Thyroid gland (tissue), 4 donors: ENCODE data around the gene KRTAP12-4. TPM values are rescaled to one million over a fixed set of nuclear protein-coding genes. Genes with fewer than 3 reads are reported as not detected.
"Not testable (repeated sequence)": the region's sequence is repeated elsewhere in the genome, so short reads cannot be mapped to it uniquely, and the experiment has no call there.

ENCODE experiments used
- DNase-seq, 2 donors: peaks; one replicate each; pipeline ENCODE4 v3.0.0-alpha.2; 2019
- H3K27ac ChIP-seq, 3 donors: fragments of 200-600 bp; sonication (generic); 1 replicate in 2 of 3; 2 replicates in 1 of 3; pipeline ENCODE4 v1.5.1; 2016 to 2019; ENCODE audit warnings: mild to moderate bottlenecking in 1 of 3, moderate library complexity in 1 of 3
- H3K27me3 ChIP-seq: fragments of 200-600 bp; sonication (generic); one replicate; pipeline ENCODE4 v1.5.1; 2019
- H3K36me3 ChIP-seq, 2 donors: fragments of 200-600 bp; sonication (generic); one replicate each; pipeline ENCODE4 v1.5.1; 2016 to 2019
- H3K4me1 ChIP-seq, 2 donors: fragments of 200-600 bp; sonication (generic); one replicate each; pipeline ENCODE4 v1.5.1; 2017 to 2019
- H3K4me3 ChIP-seq, 3 donors: fragments of 200-600 bp; sonication (generic); replicated peaks in 1 of 3; 1 replicate in 2 of 3; 2 replicates in 1 of 3; pipeline ENCODE4 v1.5.1; 2016; ENCODE audit warnings: mild to moderate bottlenecking in 1 of 3
- H3K9me3 ChIP-seq: fragments of 200-600 bp; sonication (generic); one replicate; pipeline ENCODE4 v1.5.1; 2017
- CTCF ChIP-seq, 6 experiments: fragments of 200-600 bp in 3 of 6; fragments of 450-650 bp in 3 of 6; sonication (generic) in 3 of 6; IDR thresholded peaks; one replicate each; pipeline ENCODE4 v1.5.1; 2016 to 2019; ENCODE audit warnings: antibody characterized with exemption in 6 of 6, mild to moderate bottlenecking in 2 of 6, inconsistent platforms in 1 of 6, moderate library complexity in 1 of 6
- POLR2A ChIP-seq, 2 donors: fragments of 450-650 bp; IDR thresholded peaks; one replicate each; pipeline ENCODE4 v1.6.1; 2017; ENCODE audit warnings: antibody characterized with exemption in 2 of 2, mild to moderate bottlenecking in 2 of 2, moderate library complexity in 1 of 2
- WGBS, 2 donors: methylation state at CpG; one replicate each; pipeline ENCODE4 v1.1.5; 2017; 5-methylcytosine and 5-hydroxymethylcytosine counted together
- intact Hi-C: fragments of 100-400 bp; cut with DNase I; formaldehyde crosslinking; loops from one replicate; pipeline ENCODE4 v1.15.1; 2023
- total RNA-seq, 4 donors: library from RNA; depleted of rRNA; stranded (reverse); fragments of >200 nt; gene quantifications; one replicate each; pipeline ENCODE4 v1.2.3, GENCODE V29; 2016

Gene KRTAP12-4
- total RNA-seq, 4 donors from 2014 or later, result not detected

GRCh38 chr21:44636209-44637017, 18.0 kb downstream of the KRTAP12-4 start:
- H3K4me3 ChIP-seq, result no peak overlapping the region
- no peaks in the 10 kb centered on the region for H3K4me1 ChIP-seq
- TF ChIP-seq POLR2A (IDR thresholded peaks at IDR 0.05) (no peak), CTCF (IDR thresholded peaks at IDR 0.05) (no peak)
- H3K27ac ChIP-seq, result no peak overlapping the region
- intact Hi-C loops, result no loop called here
- H3K9me3 ChIP-seq, result no peaks in the 10 kb centered on the region
- WGBS, 2 donors, result 90% methylated on average over 15 of the region's 15 CpGs
- H3K36me3 ChIP-seq, result no peaks in the 10 kb centered on the region
- no peaks in the 10 kb centered on the region for H3K27me3 ChIP-seq
- no peak for DNase-seq

GRCh38 chr21:44632067-44632466, 22.4 kb downstream of the KRTAP12-4 start:
- 93 to 94% methylated on average over 1 of the region's 1 CpG for WGBS, 2 donors
- H3K27me3 ChIP-seq, result no peaks in the 10 kb centered on the region
- no peaks in the 10 kb centered on the region for H3K36me3 ChIP-seq
- H3K4me3 ChIP-seq, result no peak overlapping the region
- intact Hi-C loops, result no loop called here
- H3K9me3 ChIP-seq, result no peaks in the 10 kb centered on the region
- no peaks in the 10 kb centered on the region for H3K4me1 ChIP-seq
- no peak for TF ChIP-seq CTCF (IDR thresholded peaks at IDR 0.05)
- no peak for TF ChIP-seq POLR2A (IDR thresholded peaks at IDR 0.05)
- DNase-seq, result no peak
- H3K27ac ChIP-seq, result no peak overlapping the region

GRCh38 chr21:44630440-44630839, 24.0 kb downstream of the KRTAP12-4 start:
- Histone ChIP-seq H3K36me3 (no peaks in the 10 kb centered on the region), H3K4me1 (no peaks in the 10 kb centered on the region), H3K27me3 (no peaks in the 10 kb centered on the region), H3K4me3 (no peak overlapping the region), H3K9me3 (no peaks in the 10 kb centered on the region), H3K27ac (no peak overlapping the region)
- no peak for TF ChIP-seq CTCF (IDR thresholded peaks at IDR 0.05)
- TF ChIP-seq POLR2A (IDR thresholded peaks at IDR 0.05), result no peak
- intact Hi-C loops, result no loop called here
- 80 to 81% methylated on average over 2 of the region's 2 CpGs for WGBS, 2 donors
- DNase-seq, result no peak

GRCh38 chr21:44628707-44629391, 25.6 kb downstream of the KRTAP12-4 start:
- no peak for DNase-seq
- WGBS, 2 donors, result 76 to 81% methylated on average over 11 to 13 of the region's 18 CpGs
- TF ChIP-seq CTCF (IDR thresholded peaks at IDR 0.05), result no peak
- H3K27ac ChIP-seq, result no peak overlapping the region
- no peaks in the 10 kb centered on the region for H3K9me3 ChIP-seq
- no peaks in the 10 kb centered on the region for H3K36me3 ChIP-seq
- H3K4me3 ChIP-seq, result no peak overlapping the region
- no peaks in the 10 kb centered on the region for H3K4me1 ChIP-seq
- H3K27me3 ChIP-seq, result no peaks in the 10 kb centered on the region
- intact Hi-C loops, result no loop called here

GRCh38 chr21:44627831-44628233, 26.6 kb downstream of the KRTAP12-4 start:
- H3K4me1 ChIP-seq, H3K9me3 ChIP-seq, H3K27me3 ChIP-seq, DNase-seq, H3K4me3 ChIP-seq, H3K27ac ChIP-seq, intact Hi-C loops, H3K36me3 ChIP-seq: not testable (repeated sequence)
- WGBS, 2 donors, result 60 to 66% methylated on average over 8 to 10 of the region's 15 CpGs

- DNase-seq, H3K9me3 ChIP-seq, H3K27me3 ChIP-seq, intact Hi-C loops, H3K4me3 ChIP-seq, H3K36me3 ChIP-seq, H3K27ac ChIP-seq, H3K4me1 ChIP-seq: not testable (repeated sequence)
- WGBS, 2 donors, result 85 to 90% methylated on average over 15 to 20 of the region's 20 CpGs
Measured at GRCh38 chr21:44627181-44627822, 27.2 kb downstream of the KRTAP12-4 start.
